MG63 (cell line): ENCODE data around the gene CEMIP. TPM values are rescaled to one million over a fixed set of nuclear protein-coding genes. Genes with fewer than 3 reads are reported as not detected.

Experiments used
- DNase-seq: peaks from one replicate; pipeline ENCODE4 v3.0.0-alpha.2; 2020
- H3K27me3 ChIP-seq: fragments of 250-450 bp; sonication (Bioruptor Pico); 2 replicates; pipeline ENCODE4 v1.5.1; 2020; ENCODE audit warnings: mild to moderate bottlenecking, moderate library complexity
- H3K36me3 ChIP-seq: fragments of 250-450 bp; sonication (Bioruptor Pico); 2 replicates; pipeline ENCODE4 v1.5.1; 2020; ENCODE audit warnings: mild to moderate bottlenecking, moderate library complexity
- H3K4me3 ChIP-seq: fragments of 250-450 bp; sonication (Bioruptor Pico); 2 replicates; pipeline ENCODE4 v1.5.1; 2020; ENCODE audit warnings: mild to moderate bottlenecking, moderate library complexity
- H3K9me3 ChIP-seq: fragments of 250-450 bp; sonication (Bioruptor Pico); 2 replicates; pipeline ENCODE4 v1.5.1; 2020; ENCODE audit warnings: mild to moderate bottlenecking, moderate library complexity
- total RNA-seq: library from RNA; depleted of rRNA; stranded (reverse); fragments of >200 nt; shearing (Covaris generic); gene quantifications from 2 replicates; pipeline ENCODE4 v1.2.3, GENCODE V29; 2014; ENCODE audit warnings: low replicate concordance

CEMIP gene
- total RNA-seq, 1 experiment from 2014 or later = 8.0 TPM

- Histone ChIP-seq H3K27me3 (no peaks in the 10 kb centered on the region), H3K9me3 (no peaks in the 10 kb centered on the region), H3K4me3 (no peak overlapping the region), H3K36me3 (no peaks in the 10 kb centered on the region)
- no peak for DNase-seq
Observed at GRCh38 chr15:80902298-80902801, 123.2 kb downstream of the CEMIP start.

DNA sequence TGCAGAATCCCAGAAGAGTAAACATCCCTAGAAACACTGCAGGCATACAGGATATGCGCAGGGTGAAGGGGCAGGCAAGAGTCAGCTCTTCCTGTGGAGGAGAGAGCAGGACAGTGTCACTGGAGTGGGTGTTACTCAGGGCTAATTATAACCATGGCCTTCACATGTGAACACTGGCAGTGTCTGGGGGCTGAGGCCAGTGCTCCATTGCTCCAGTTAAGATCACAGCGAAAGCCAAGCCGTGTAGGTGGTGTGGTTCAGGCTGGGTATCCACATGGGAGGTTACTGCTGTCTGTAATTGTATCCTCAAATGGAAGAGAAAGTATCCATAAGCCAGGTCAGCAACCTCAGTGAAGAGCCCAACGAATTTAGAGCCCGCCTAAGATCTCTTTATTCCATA, 125.8 kb downstream of the CEMIP start:
- DNase-seq = no peak
- Histone ChIP-seq H3K36me3 (no peaks in the 10 kb centered on the region), H3K4me3 (no peak overlapping the region), H3K9me3 (no peaks in the 10 kb centered on the region), H3K27me3 (no peaks in the 10 kb centered on the region)

DNA sequence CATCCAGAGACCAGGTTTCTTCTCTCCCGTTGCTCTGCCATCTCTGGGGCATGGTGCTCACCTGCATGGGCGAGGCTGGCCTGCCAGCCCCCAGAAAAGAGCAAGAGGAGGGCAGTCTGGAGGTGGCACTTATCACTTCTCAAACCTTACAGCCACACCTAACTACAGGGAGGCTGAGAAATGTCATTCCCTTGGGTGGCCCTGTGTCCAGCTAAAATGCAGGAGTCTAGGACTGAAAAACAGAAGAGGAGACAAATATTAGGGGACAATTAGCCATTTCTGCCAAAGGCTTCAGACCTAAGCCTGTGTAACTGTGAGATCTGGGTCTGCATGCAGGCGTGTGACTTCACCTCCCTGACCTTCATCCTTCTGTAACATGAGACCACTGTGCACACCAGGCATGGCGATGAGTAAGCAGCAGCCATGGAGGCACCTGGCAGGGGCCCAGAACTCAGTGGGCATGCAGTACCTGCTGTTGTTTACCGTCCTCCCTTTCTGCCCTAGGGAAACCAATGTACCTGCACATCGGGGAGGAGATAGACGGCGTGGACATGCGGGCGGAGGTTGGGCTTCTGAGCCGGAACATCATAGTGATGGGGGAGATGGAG, 127.1 kb downstream of the CEMIP start:
- no peak overlapping the region for H3K4me3 ChIP-seq
- DNase-seq = peak; percentile 31
- H3K9me3 ChIP-seq = no peaks in the 10 kb centered on the region
- no peaks in the 10 kb centered on the region for H3K36me3 ChIP-seq
- H3K27me3 ChIP-seq = no peaks in the 10 kb centered on the region

- Histone ChIP-seq H3K4me3 (no peak overlapping the region), H3K36me3 (no peaks in the 10 kb centered on the region), H3K27me3 (no peaks in the 10 kb centered on the region), H3K9me3 (no peaks in the 10 kb centered on the region)
- DNase-seq = no peak
Observed at GRCh38 chr15:80911821-80912220, 132.7 kb downstream of the CEMIP start.

DNA sequence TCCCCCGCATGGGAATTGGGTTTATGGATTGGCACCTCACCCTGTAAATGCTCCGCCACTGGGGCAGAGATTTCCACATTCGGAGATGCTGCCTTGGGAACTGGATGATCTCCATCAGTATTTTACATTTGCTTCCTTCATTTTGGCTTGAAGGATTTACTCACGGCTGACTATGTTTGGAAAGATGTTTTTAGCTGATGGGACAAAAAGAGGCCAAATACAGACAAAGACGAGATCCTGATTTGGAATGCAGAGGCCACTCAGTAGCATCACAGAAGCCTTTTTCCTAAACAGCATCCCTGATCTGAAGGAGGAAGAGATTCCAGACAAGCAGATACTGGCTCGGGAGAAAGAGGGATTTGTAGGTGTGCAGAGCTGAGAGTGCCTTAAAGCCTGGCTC, 133.5 kb downstream of the CEMIP start:
- DNase-seq = no peak
- H3K4me3 ChIP-seq = no peak overlapping the region
- H3K27me3 ChIP-seq = no peaks in the 10 kb centered on the region
- H3K9me3 ChIP-seq = no peaks in the 10 kb centered on the region
- H3K36me3 ChIP-seq = no peaks in the 10 kb centered on the region

DNA sequence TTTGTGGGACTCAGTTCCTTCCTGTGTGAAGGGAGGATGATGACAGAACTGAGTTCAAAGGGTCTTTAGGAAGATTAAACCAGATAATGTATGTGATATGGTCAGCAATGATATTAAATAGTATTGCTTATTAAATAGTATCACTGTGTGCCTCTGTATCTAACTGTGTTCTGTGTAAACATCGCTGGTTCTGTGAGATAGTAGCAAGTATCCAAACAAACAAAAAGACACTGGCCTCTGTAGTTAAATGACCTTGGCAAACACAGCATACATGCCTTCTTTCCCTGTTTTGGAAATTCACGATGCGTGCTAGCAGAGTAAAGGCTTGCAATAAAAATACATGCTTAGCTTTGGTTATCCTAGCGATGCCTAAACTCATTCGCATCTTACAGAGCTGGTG, 134.4 kb downstream of the CEMIP start:
- no peak for DNase-seq
- no peaks in the 10 kb centered on the region for H3K36me3 ChIP-seq
- no peak overlapping the region for H3K4me3 ChIP-seq

GRCh38 chr15:80915472-80915871, 136.3 kb downstream of the CEMIP start:
- no peaks in the 10 kb centered on the region for H3K36me3 ChIP-seq

More for the DNA sequence above, 134.4 kb downstream of the CEMIP start:
- Histone ChIP-seq H3K9me3 (no peaks in the 10 kb centered on the region), H3K27me3 (no peaks in the 10 kb centered on the region)

GRCh38 chr15:80916056-80916455, 136.9 kb downstream of the CEMIP start:
- Histone ChIP-seq H3K27me3 (no peaks in the 10 kb centered on the region), H3K4me3 (no peak overlapping the region), H3K9me3 (no peaks in the 10 kb centered on the region), H3K36me3 (no peaks in the 10 kb centered on the region)
- no peak for DNase-seq

More at GRCh38 chr15:80915472-80915871, 136.3 kb downstream of the CEMIP start:
- Histone ChIP-seq H3K4me3 (no peak overlapping the region), H3K9me3 (no peaks in the 10 kb centered on the region), H3K27me3 (no peaks in the 10 kb centered on the region)
- DNase-seq = no peak

DNA sequence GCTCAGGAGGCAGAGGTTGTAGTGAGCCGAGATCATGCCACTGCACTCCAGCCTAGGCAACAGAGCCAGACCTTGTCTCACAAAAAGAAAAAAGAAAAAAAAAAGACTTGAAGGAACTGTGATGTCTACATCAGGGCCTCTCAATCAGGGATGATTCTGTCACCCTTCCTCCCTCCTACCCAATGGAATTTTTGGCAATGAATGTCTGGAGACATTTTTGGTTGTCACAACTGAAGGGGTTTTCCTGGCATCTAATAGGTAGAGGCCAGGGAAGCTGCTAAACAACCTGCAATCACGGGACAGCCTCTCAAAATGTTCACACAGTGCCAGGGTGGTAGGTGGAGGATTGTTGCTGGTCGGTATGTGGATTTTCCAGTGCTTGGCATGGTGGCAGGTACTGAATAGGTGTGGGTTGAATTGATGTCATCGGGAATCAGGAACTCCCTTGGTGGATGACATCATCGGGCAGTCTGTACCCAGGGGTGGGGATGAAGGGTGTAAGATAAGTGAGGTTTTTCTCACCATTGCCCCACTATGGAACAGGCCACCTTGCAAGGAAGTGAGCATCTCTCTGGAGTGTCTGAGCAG, 139.1 kb downstream of the CEMIP start:
- no peaks in the 10 kb centered on the region for H3K36me3 ChIP-seq
- no peak overlapping the region for H3K4me3 ChIP-seq
- DNase-seq = no peak
- H3K27me3 ChIP-seq = no peaks in the 10 kb centered on the region
- H3K9me3 ChIP-seq = no peaks in the 10 kb centered on the region

- no peak for DNase-seq
- no peaks in the 10 kb centered on the region for H3K27me3 ChIP-seq
- no peaks in the 10 kb centered on the region for H3K36me3 ChIP-seq
- H3K4me3 ChIP-seq = no peak overlapping the region
- no peaks in the 10 kb centered on the region for H3K9me3 ChIP-seq
Observed at GRCh38 chr15:80920271-80920699, 141.1 kb downstream of the CEMIP start.

- no peak for DNase-seq
- no peaks in the 10 kb centered on the region for H3K27me3 ChIP-seq
- H3K4me3 ChIP-seq = no peak overlapping the region
- no peaks in the 10 kb centered on the region for H3K9me3 ChIP-seq
- H3K36me3 ChIP-seq = no peaks in the 10 kb centered on the region
Observed at GRCh38 chr15:80921736-80922410, 142.7 kb downstream of the CEMIP start.

GRCh38 chr15:80923668-80924067, 144.5 kb downstream of the CEMIP start:
- Histone ChIP-seq H3K27me3 (no peaks in the 10 kb centered on the region), H3K9me3 (no peaks in the 10 kb centered on the region), H3K36me3 (no peaks in the 10 kb centered on the region), H3K4me3 (no peak overlapping the region)
- DNase-seq = no peak

DNA sequence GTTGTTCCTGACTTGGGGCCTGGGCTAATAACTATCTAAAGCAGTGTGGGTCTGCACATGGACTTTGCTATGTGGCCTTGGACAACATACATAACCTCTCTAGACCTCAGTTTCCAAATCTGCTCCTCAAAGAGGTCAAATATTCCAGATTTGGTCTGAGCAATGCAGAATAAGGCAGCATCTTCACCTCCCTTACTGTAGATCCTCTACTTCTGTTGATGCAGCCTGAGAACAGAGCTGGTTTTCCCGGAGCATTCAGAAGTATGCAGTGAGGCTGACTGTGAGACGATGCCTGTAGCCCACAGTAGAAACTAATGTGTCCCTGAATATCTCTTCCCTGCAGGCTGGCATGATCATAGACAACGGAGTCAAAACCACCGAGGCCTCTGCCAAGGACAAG, 145.1 kb downstream of the CEMIP start:
- Histone ChIP-seq H3K4me3 (no peak overlapping the region), H3K27me3 (no peaks in the 10 kb centered on the region), H3K36me3 (no peaks in the 10 kb centered on the region), H3K9me3 (no peaks in the 10 kb centered on the region)
- no peak for DNase-seq

DNA sequence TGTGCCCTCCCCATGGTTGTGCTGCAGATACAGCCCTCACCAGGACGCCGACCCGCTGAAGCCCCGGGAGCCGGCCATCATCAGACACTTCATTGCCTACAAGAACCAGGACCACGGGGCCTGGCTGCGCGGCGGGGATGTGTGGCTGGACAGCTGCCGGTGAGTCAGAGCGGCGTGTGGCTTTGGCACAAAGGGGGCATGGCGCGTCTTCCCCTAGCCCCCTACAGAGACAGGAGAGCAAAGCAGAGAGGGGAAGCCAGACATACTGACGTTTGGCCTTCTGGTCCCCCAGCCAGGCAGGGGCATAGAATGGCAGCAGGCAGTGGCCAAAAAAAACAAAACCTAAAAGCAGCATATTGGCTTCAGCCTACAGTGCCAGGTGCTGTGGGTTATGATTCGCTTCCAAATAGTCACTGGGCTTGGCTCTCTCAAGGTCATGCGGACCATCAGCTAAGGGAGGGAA, 146.5 kb downstream of the CEMIP start:
- no peaks in the 10 kb centered on the region for H3K36me3 ChIP-seq
- H3K9me3 ChIP-seq = no peaks in the 10 kb centered on the region
- H3K27me3 ChIP-seq = no peaks in the 10 kb centered on the region
- H3K4me3 ChIP-seq = no peak overlapping the region
- DNase-seq = peak; percentile 88

- no peaks in the 10 kb centered on the region for H3K9me3 ChIP-seq
- H3K27me3 ChIP-seq = no peaks in the 10 kb centered on the region
- no peak for DNase-seq
- H3K36me3 ChIP-seq = no peaks in the 10 kb centered on the region
- no peak overlapping the region for H3K4me3 ChIP-seq
Observed at GRCh38 chr15:80926126-80926525, 147.0 kb downstream of the CEMIP start.

GRCh38 chr15:80929225-80929624, 150.1 kb downstream of the CEMIP start:
- Histone ChIP-seq H3K36me3 (peaks cover 4% of the 10 kb centered on the region), H3K27me3 (no peaks in the 10 kb centered on the region), H3K9me3 (no peaks in the 10 kb centered on the region), H3K4me3 (no peak overlapping the region)
- DNase-seq = peak; percentile 21

DNA sequence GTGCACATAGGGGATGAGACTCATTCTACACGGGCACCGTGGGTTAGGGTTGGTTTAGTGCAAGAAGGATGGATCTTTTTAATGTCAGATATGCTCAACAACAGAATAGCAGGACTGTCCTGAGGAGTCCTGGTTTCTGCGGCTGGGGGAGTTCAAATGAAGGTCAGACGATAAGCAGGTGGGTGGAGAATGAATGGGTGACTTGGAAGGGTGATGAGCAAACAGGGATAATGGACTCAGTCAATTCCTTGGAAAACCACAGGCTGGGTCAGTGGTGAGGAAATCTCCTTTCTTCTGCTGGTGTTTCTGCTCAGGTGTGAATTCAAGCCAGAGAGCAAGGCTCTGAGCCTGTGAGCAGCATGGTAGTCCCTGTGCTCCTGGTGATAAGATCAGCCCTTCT, 150.5 kb downstream of the CEMIP start:
- no peak for DNase-seq
- Histone ChIP-seq H3K9me3 (no peaks in the 10 kb centered on the region), H3K4me3 (no peak overlapping the region), H3K27me3 (no peaks in the 10 kb centered on the region), H3K36me3 (peaks cover 4% of the 10 kb centered on the region)

DNA sequence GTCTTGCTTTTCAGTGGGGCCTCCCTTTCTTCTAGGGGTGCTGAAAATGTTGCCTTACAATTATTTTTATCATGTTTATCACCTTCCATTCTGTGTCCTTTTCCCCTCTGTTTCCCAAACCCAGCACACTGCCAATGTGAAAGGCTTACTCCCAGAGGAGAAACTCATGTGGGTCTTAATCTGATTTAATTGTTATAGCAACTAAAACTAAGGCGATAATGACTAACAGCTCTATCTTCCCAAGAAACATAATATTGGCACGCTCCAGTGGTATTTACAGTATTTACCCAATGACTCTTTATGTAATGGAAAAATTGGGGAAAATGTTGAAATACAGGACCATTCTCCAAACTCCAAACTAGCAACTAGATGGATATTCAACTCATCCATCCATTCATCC, 152.0 kb downstream of the CEMIP start:
- Histone ChIP-seq H3K27me3 (no peaks in the 10 kb centered on the region), H3K36me3 (peaks cover 4% of the 10 kb centered on the region), H3K9me3 (no peaks in the 10 kb centered on the region), H3K4me3 (no peak overlapping the region)
- DNase-seq = no peak
